HG03135 (cell line): Measurements from ENCODE around the gene RGS10.

Experiments
- ATAC-seq: cut with Tn5 transposase; IDR thresholded peaks from one replicate; pipeline ENCODE4 v1.9.1; 2021; ENCODE audit warnings: mild to moderate bottlenecking, moderate library complexity; ENCODE audit not compliant: unreplicated experiment

The RGS10 gene

GRCh38 chr10:119499677-119500002, 42.9 kb downstream of the RGS10 start:
- ATAC-seq: no peak

- ATAC-seq: no peak
Observed at GRCh38 chr10:119498889-119499676, 43.4 kb downstream of the RGS10 start.

- ATAC-seq: no peak
Observed at GRCh38 chr10:119497243-119497642, 45.3 kb downstream of the RGS10 start.

GRCh38 chr10:119496273-119496672, 46.2 kb downstream of the RGS10 start:
- ATAC-seq: peak; percentile 76

- ATAC-seq: no peak
Observed at GRCh38 chr10:119495545-119495944, 47.0 kb downstream of the RGS10 start.

- no peak for ATAC-seq
Observed at GRCh38 chr10:119495021-119495505, 47.5 kb downstream of the RGS10 start.

- ATAC-seq: no peak
Observed at GRCh38 chr10:119494236-119495020, 48.1 kb downstream of the RGS10 start.

GRCh38 chr10:119493155-119493554, 49.4 kb downstream of the RGS10 start:
- no peak for ATAC-seq

- no peak for ATAC-seq
Observed at GRCh38 chr10:119491966-119492757, 50.4 kb downstream of the RGS10 start.

GRCh38 chr10:119489991-119490326, 52.6 kb downstream of the RGS10 start:
- ATAC-seq: no peak

- no peak for ATAC-seq
Observed at GRCh38 chr10:119488675-119489074, 53.8 kb downstream of the RGS10 start.

GRCh38 chr10:119483839-119484238, 58.7 kb downstream of the RGS10 start:
- no peak for ATAC-seq

- no peak for ATAC-seq
Observed at GRCh38 chr10:119483001-119483400, 59.5 kb downstream of the RGS10 start.

GRCh38 chr10:119481781-119482426, 60.6 kb downstream of the RGS10 start:
- ATAC-seq: no peak

- ATAC-seq: no peak
Observed at GRCh38 chr10:119480667-119481066, 61.9 kb downstream of the RGS10 start.

GRCh38 chr10:119479532-119479931, 63.0 kb downstream of the RGS10 start:
- no peak for ATAC-seq

GRCh38 chr10:119478811-119479341, 63.6 kb downstream of the RGS10 start:
- no peak for ATAC-seq

GRCh38 chr10:119478111-119478802, 64.3 kb downstream of the RGS10 start:
- peak; percentile 86 for ATAC-seq

GRCh38 chr10:119477444-119477843, 65.1 kb downstream of the RGS10 start:
- ATAC-seq: peak; percentile 39

- no peak for ATAC-seq
Observed at GRCh38 chr10:119474606-119475005, 67.9 kb downstream of the RGS10 start.
